Measurements from ENCODE around the gene CH25H.
"Not testable (repeated sequence)": the region's sequence is repeated elsewhere in the genome, so short reads cannot be mapped to it uniquely, and the experiment has no call there.

CH25H gene
- total RNA-seq: 0 to 0.72 reads per million in 2 donors

GRCh38 chr10:89207181-89207800 is at the start of gene CH25H:
Gene CH25H (minus strand): TSS chr10:89207317. CDS start chr10:89207292, 25 bp downstream.
- DNase-seq: peak; percentile 32

- DNase-seq: no peak
Observed at GRCh38 chr10:89256340-89256739, 49.2 kb upstream of the CH25H start.

GRCh38 chr10:89255793-89256192 is 48.7 kb upstream of the CH25H start:
- no peak for DNase-seq

- not testable (repeated sequence) for DNase-seq
Observed at GRCh38 chr10:89255091-89255579, 48.0 kb upstream of the CH25H start.

- DNase-seq: no peak
Observed at GRCh38 chr10:89252225-89252585, 45.1 kb upstream of the CH25H start.

- peak; percentile 89 for DNase-seq
Observed at GRCh38 chr10:89251409-89252224, 44.5 kb upstream of the CH25H start, which contains the start of gene LIPA. Gene LIPA (minus strand): TSS chr10:89251775. CDS start chr10:89247648, 4,127 bp downstream.

- DNase-seq: no peak
Observed at GRCh38 chr10:89250865-89251408, 43.8 kb upstream of the CH25H start.

GRCh38 chr10:89248990-89249389 is 41.9 kb upstream of the CH25H start:
- DNase-seq: no peak

- not testable (repeated sequence) for DNase-seq
Observed at GRCh38 chr10:89247623-89248022, 40.5 kb upstream of the CH25H start.

GRCh38 chr10:89245802-89246201 is 38.7 kb upstream of the CH25H start:
- no peak for DNase-seq

- DNase-seq: no peak
Observed at GRCh38 chr10:89242840-89243568, 35.9 kb upstream of the CH25H start.

GRCh38 chr10:89242345-89242684 is 35.2 kb upstream of the CH25H start:
- DNase-seq: no peak

- no peak for DNase-seq
Observed at GRCh38 chr10:89241486-89242344, 34.6 kb upstream of the CH25H start.

GRCh38 chr10:89241026-89241425 is 33.9 kb upstream of the CH25H start:
- no peak for DNase-seq

- no peak for DNase-seq
Observed at GRCh38 chr10:89240519-89240918, 33.4 kb upstream of the CH25H start.

GRCh38 chr10:89238956-89239644 is 32.0 kb upstream of the CH25H start:
- no peak for DNase-seq

- DNase-seq: no peak
Observed at GRCh38 chr10:89237849-89238248, 30.7 kb upstream of the CH25H start.

GRCh38 chr10:89236226-89236797 is 29.2 kb upstream of the CH25H start:
- DNase-seq: no peak

GRCh38 chr10:89235073-89235798 is 28.1 kb upstream of the CH25H start:
- no peak for DNase-seq

- DNase-seq: no peak
Observed at GRCh38 chr10:89233033-89233432, 25.9 kb upstream of the CH25H start.

Measured in T-helper 9 cell (primary cell).